GM20431 (cell line): ENCODE data around the gene CEACAM19.
"Not testable (repeated sequence)": the region's sequence is repeated elsewhere in the genome, so short reads cannot be mapped to it uniquely, and the experiment has no call there.

Experiments used
- in situ Hi-C: fragments of 300-500 bp; cut with MseI, MboI; formaldehyde crosslinking; loops from one replicate; pipeline ENCODE4 v1.15.0; 2020; ENCODE audit warnings: low sequenced_read_pairs; ENCODE audit not compliant: unreplicated experiment

CEACAM19 gene

DNA sequence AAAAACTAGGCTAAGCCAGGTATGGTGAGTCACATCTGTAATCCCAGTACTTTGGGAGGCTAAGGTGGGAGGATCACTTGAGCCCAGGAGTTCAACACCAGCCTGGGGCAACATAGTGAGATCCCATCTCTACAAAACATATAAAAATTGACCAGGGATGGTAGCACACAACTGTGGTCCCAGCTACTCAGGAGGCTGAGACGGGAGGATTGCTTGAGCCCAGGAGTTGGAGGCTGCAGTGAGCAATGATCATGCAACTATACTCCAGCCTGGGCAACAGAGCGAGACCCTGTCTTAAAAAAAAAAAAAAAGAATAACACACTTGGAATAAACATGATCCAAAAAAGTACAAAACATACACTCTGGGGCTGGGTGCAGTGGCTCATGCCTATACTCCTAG, 1.3 kb upstream of the CEACAM19 start:
- in situ Hi-C loops: not testable (repeated sequence)

DNA sequence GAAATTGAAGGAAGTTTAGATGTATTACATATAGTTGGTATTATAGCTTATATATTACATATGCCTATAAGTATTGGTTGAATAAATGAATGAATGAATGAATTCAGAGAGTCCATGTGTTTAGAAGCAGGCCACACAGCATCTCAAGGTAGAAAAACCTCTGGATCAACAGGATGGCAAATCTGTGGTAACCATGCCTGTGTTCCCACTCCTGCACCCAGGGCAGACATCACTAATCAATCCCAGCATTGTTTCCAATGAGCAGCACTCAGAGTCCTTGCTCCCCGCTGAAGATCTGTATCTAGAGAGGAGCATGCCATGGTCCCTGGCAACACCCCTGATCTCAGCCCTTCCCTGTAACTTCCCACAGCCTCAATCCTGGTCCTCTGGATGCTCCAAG, 944 bp downstream of the CEACAM19 start:
- in situ Hi-C loops: no loop called here

DNA sequence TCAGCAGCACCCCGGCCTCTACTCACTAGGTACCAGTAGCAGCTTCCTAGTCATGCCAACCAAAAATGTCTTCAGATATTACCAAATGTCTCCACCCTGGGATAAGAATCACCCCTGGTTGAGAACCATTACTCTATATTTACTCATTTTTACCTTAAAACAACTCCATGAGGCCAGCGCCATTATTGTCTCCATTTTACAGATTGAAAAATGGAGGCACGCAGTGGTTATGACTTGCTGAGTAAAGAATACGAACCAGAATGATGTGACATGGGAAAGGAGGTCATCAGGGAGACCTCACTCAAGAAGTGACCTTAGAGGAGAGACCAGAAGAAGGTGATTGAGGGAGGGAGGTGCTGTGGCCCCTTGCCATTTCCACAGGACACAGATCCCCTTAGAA, 2.2 kb downstream of the CEACAM19 start:
- in situ Hi-C loops: no loop called here

DNA sequence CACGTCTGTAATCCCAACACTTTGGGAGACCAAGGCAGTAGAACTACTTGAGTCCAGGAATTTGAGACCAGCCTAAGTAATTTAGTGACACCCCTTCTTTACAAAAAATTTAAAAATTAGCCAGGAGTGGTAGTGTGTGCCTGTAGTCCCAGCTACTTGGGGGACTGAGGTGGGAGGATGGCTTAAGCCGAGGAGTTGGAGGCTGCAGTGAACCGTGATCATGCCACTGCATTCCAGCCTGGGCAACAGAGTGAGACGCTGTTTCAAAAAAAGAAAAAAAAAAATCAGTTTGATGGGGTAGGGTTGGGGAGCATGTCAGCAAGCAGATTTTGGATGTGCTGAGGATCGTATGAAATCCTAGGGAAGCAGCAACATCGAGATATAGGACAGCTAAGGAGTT, 4.2 kb downstream of the CEACAM19 start:
- in situ Hi-C loops: no loop called here

DNA sequence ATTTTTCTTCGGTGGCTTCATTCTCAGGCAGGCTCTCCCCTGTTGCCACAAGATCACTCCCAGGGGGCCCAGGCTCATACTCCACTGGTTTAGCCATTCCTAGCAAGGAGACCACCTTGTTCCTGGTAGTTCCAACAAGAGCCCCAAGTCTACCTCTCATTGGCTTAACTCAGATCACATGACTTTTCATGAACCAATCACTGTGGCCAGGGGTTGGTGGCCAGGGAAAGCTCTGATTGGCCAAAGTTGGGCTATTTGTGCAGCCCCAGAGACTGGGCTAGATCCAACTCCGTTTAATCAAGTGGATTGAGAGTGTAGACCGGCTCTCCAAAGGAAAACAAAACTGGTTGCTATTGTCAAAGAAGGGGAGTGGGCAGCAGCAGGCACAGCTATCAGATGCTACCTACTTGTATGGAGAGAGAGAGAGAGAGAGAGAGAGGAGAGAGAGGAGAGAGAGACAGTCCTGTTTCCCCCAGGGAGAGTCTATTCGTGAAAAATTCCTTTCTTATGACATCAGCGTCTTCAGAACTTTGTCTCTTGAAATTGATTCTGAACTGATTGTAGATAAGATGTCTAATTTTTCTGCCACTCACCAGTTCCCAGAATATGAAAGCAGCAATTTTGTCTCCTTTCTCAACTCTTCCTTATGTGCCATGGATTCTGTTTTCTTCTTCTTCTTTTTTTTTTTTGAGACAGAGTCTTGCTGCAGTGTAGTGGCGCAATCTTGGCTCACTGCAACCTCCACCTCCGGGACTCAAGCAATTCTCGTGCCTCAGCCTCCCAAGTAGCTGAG, 5.9 kb downstream of the CEACAM19 start:
- in situ Hi-C loops: no loop called here

DNA sequence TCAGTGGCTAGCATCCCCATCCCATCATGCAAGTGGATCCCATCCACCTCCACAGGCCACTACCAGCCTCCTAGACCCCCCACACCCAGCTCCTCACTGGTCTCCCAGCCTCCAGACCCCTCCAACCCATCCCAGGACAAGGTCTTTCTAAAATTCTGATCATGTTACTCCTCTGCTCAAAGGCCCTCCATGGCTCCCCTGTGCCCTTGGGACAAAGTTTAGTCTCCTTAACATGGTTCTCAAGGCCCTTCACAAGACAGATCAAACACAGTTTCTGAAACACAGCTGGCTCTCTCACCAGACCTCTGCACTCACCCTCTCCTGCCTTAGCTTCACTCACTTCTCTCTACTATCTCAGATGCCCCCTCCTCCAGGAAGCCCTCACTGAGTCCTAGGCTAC, 9.3 kb downstream of the CEACAM19 start:
- in situ Hi-C loops: no loop called here

DNA sequence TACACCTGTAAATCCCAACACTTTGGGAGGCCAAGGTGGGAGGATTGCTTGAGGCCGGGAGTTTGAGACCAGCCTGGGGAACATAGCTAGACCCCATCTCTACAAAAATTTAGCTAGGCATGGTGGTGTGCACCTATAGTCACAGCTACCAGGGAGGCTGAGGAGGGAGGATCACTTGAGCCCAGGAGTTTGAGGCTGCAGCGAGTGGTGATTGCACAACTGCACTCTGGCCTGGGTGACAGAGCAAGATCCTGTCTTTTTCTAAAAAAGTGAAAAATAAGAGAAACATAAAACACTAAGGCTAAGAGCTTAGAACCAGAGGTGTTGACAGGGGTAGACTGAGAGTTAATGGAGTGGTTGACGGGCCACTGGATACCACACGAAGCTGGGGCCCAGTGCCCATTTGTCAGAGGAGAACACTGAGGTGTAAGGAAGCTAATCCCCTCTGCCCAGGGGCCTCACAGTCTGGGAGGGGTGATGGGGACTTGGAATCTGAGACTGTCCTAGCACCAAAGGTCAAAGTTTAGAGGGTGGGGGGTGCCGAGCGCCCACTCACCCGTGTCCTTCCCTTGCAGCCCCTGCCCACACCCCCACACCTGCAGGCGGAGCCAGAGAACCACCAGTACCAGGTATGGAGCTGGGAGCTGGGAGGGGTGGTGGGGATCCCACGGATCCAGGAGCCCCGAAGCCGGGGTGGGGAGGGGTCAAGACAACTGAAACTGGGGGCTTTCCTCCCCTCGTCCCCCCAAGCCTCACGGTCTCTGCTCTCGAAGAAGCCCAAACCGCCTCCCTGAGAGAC, 10.9 kb downstream of the CEACAM19 start:
- in situ Hi-C loops: no loop called here

DNA sequence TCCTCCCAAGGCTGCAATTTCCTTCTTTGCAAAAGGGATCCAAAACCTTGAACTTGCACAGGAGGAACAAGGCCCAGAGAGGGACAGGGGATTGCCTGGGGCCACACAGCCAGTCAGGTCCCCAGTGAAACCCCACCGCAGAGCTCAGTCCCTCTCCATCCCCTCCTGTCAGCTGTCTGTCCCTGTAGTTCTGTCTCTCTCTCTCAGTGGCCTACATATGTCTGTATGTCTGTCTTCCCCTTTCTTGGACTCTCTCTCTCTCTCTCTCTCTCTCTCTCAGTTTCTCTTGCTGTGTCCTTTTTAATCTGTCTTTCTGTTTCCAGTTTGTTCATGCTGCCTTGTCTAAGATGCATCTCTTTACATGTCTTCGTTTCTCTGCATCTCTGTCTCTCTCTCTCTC, 11.5 kb downstream of the CEACAM19 start:
- in situ Hi-C loops: no loop called here

DNA sequence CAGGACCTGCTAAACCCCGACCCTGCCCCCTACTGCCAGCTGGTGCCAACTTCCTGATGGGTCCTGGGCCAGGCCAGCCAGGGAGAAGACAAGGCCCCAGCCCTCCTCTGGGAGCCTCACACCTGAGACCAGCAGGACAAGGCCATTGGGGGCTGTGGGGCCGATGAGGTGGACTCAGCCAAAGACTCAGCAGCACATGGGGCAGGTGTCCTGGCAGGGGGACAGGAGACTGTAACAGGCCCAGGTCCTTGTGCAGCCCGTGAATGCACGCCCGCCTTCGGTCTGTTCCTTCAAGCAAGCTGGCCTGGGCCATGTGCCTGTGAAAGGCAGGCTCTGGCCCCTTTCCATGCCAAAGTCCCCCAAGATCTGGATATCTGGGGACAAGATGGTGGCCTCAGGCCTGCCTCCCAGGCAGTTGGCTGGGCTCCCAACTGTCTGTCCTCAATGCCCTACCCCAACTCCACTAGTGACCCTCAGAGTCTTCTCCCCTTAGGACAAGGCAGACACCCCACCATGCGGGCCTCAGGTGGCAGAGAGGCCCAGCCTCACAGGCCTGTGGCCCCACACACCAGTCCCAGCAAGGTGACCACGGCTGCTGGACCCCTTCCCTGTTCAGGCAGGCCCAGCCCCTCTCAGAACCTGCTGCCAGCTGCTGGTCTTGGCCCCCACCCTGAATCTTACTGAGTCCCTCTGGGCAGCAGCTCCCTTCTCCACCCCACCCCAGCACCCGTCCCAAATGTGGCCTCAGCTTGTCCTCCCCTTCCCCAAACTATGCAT, 12.3 kb downstream of the CEACAM19 start:
- in situ Hi-C loops: no loop called here

DNA sequence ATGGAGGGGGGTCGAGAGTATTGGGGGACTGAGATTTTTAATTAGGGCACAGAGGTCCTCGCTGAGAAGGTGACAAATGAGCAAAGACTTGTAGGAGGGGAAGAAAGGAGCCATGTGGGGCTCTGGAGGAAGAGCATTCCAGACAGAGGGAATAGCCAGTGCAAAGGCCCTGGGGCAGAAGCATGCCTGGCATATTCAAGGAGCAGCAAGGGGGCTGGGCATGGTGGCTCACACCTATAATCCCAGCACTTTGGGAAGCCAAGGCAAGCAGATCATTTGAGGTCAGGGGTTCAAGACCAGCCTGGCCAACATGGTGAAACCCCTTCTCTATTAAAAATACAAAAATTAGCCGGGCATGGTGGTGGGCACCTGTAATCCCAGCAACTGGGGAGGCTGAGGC, 13.1 kb downstream of the CEACAM19 start:
- in situ Hi-C loops: not testable (repeated sequence)

DNA sequence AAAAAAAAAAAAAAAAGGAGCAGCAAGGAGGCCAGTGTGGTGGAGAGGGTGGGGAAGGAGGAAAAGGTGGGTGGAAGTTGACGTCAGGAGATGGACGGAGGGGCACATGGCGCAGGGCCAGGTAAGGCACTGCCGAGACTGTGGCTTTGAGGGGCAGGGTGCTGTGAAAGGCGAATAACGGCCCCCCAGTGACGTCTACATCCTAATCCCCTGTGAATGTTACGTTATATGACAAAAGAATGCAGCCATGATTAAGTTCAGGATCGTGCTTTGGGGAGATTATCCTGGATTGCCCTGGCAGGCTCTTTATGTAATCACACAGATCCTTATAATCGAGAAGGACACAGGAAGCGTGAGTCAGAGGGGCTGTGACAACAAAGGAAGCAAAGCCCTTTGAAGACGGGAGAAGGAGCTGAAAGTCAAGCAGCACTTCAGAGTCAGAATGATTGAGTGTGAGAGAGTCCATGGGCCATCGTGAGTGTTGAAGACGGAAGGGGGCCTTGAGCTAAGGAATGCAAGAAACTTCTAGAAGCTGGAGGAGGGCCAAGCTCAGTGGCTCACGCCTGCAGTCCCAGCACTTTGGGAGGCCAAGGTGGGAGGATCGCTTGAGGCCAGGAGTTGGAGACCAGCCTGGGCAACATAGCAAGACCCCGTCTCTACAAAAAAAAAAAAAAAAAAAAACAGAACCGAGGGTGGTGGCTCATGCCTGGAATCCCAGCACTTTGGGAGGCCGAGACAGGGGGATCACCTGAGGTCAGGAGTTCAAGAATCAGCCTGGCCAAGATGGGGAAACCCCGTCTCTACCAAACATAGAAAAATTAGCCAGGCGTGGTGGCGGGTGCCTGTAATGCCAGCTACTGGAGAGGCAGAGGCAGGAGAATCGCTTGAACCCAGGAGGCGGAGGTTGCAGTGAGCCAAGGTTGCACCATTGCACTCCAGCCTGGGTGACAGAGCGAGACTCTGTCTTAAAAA, 13.9 kb downstream of the CEACAM19 start:
- in situ Hi-C loops: no loop called here

DNA sequence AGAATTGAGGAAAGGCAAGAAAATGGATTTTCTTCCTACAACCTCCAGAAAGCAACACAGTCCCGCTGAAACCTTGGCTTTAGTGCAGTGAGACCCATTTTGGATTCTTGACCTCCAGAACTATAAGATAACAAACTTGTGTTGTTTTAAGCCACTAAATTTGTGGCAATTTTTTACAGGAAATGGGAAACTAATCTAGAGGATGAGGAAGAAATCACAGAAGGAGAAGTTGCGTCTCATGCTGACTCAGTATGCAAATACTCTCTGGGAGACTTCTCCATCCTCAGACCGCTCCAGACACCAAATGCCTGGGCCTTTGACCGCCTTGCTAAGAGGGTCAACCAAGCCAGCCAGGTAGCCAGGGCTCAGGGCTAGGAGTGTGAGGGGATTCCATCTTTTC, 14.6 kb downstream of the CEACAM19 start:
- in situ Hi-C loops: no loop called here

DNA sequence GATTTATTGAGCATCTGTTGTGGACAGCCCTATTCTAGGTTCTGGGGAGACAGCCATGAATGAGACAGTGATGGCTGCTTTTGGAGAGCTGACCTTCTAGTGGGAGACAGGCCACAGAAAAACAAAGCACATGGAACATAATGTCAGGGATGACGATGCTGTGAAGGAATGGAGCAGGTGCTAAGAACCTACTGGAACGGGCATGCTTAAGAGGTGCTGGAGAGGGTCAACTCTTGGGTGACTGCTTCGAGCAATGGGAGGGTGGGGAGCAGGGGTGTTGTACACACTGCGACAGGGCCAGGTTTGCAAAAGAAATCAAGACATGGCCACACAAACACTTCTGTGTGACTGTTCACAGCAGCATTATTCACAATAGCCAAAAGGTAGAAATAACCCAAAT, 15.6 kb downstream of the CEACAM19 start:
- in situ Hi-C loops: no loop called here

DNA sequence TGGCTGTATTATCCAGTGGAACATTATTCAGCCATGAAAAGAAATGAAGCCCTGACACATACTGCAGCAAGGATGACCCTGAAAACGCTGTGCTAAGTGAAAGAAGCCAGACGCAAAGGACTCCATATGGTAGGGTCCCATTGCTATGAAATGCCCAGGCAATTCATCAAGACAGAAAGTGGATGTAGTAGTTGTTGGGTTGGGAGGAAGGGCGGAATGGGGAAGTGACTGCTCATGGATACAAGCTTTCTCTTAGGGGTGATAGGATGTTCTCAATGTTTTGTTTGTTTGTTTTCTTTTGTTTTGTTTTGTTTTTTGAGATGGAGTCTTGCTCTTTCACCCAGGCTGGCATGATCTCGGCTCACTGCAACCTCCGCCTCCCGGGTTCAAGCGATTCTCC, 16.6 kb downstream of the CEACAM19 start:
- in situ Hi-C loops: no loop called here

DNA sequence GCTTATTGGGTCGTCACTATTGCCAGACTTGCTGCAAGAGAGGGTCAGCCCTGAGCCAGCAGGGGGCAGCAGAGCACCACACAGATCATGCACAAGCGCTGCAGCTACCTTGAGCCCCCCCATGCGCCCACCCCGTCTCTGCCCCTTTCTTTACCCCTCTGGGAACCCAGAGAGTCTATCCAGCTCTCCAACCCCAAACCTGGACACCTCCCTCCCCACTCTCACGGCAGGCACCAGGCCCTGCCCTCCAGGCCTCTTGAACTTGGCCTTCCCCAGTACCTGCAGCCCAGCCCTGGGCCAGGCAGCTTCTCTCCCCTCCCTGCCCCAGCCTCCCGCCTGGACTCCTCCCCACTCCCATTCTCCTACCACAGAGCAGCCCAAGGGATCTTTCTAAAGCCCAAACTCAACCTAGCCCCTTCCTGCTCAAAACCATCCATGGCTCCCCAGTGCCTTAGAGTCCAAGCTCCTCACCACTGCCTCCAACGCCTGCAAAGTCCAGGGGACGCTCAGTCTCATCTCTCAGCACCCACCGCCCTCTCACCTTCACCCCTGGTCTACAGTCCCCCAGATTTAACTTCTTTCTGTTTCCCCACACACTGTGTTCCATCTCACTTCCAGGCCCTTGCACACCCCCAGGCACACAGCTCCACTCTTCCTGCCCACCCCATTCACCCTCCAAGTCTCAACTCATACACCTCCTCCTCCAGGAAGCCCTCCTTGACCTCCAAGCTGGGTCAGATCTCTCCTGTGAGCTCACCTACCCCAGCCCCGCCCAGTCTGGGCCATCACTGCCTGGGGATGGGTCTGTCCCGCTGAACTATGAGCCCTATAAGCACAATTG, 18.2 kb downstream of the CEACAM19 start:
- in situ Hi-C loops: no loop called here

DNA sequence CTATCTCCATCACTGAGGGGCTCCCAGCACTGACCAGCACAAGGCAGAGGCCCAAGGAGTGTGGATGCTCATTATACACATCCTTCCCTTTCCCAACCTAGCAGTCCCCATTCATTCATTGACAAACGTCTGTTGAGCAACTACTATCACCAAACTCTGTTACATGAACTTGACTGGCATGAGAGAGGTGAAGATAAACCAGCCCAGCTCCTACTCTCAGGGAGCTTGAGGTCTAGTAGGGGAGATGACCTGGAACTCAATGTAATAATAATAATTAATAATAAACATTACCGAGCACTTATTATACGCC, 18.8 kb downstream of the CEACAM19 start:
- in situ Hi-C loops: no loop called here

DNA sequence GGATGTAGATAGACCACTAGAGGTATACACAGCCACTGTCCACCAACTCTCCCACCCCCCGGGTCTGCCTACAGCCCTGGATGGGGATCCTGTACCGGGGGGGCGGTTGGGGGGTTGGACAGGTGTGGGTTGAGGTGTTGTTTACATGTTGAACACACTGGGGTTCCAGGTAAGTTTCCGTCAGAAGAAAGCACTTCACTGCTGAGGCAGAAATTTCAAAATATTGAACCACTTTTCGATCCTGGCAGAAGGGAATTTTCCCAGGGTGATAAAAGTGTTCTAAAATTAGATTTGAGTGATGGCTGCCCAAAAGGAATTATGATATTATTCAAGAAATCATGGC, 21.1 kb downstream of the CEACAM19 start:
- in situ Hi-C loops: no loop called here

DNA sequence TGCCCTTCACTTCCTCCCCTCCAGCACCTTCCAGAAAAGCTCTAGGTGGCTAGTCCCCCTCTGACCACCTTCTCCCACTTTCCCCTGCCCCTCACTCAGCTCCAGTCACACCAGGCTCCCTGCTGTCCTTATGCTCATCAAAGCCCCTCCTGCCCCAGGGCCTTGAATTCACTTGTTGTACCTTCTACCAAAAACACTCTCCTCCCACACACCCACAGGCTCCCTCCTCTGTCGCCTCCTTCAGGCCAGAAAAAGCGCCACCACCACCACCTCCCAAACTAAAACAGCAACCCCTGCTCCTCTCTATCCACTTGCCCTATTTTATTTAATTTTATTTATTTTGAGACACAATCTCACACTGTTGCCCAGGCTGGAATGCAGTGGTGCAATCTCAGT, 22.9 kb downstream of the CEACAM19 start:
- in situ Hi-C loops: no loop called here
